Mesenchymal stem cell (in vitro differentiated cells and primary cell): ENCODE measurements around the gene TMSB15C.

Source experiments
- DNase-seq: peaks from one replicate; pipeline ENCODE4 v3.0.0-alpha.2; 2013
- H2AFZ ChIP-seq: one replicate; pipeline ENCODE4 v1.6.1; 2013; ENCODE audit warnings: low read depth, mild to moderate bottlenecking, control low read depth, inconsistent platforms, low read length, moderate library complexity
- H2AK5ac ChIP-seq: 2 replicates; pipeline ENCODE4 v1.6.1; 2013; ENCODE audit warnings: low read length, moderate library complexity, mild to moderate bottlenecking, inconsistent platforms; ENCODE audit not compliant: severe bottlenecking
- H2BK120ac ChIP-seq: one replicate; pipeline ENCODE4 v1.6.1; 2013; ENCODE audit warnings: low read depth, mild to moderate bottlenecking, inconsistent platforms, low read length, moderate library complexity
- H2BK12ac ChIP-seq, 2 experiments: one replicate each; pipeline ENCODE4 v1.6.1; 2013; ENCODE audit warnings: inconsistent platforms in 2 of 2, low read length in 2 of 2, mild to moderate bottlenecking in 2 of 2, moderate library complexity in 2 of 2, control low read depth in 1 of 2
- H2BK15ac ChIP-seq: one replicate; pipeline ENCODE4 v1.6.1; 2013; ENCODE audit warnings: mild to moderate bottlenecking, low read depth, inconsistent platforms; ENCODE audit not compliant: poor library complexity, severe bottlenecking
- H2BK5ac ChIP-seq: 2 replicates; pipeline ENCODE4 v1.6.1; 2013; ENCODE audit warnings: low read depth, mild to moderate bottlenecking, low read length, control low read depth, inconsistent platforms; ENCODE audit not compliant: poor library complexity, severe bottlenecking
- H3K14ac ChIP-seq, 2 experiments: one replicate each; pipeline ENCODE4 v1.6.1; 2013; ENCODE audit warnings: inconsistent platforms in 2 of 2, low read length in 2 of 2, control low read depth in 1 of 2, mild to moderate bottlenecking in 1 of 2, moderate library complexity in 1 of 2
- H3K18ac ChIP-seq, 2 experiments: one replicate each; pipeline ENCODE4 v1.6.1; 2013; ENCODE audit warnings: inconsistent platforms in 2 of 2, low read length in 2 of 2, control low read depth in 1 of 2, low read depth in 1 of 2, mild to moderate bottlenecking in 1 of 2
- H3K23ac ChIP-seq, 2 experiments: one replicate each; pipeline ENCODE4 v1.6.1; 2013; ENCODE audit warnings: inconsistent platforms in 2 of 2, low read length in 2 of 2, mild to moderate bottlenecking in 2 of 2, moderate library complexity in 2 of 2, control low read depth in 1 of 2
- H3K27ac ChIP-seq: 2 replicates; pipeline ENCODE4 v1.5.1; 2013; ENCODE audit warnings: mild to moderate bottlenecking, moderate library complexity, low read length, control low read depth, inconsistent platforms; ENCODE audit not compliant: poor library complexity, severe bottlenecking
- H3K27me3 ChIP-seq, 2 experiments: 2 replicates each; pipeline versions ENCODE4 v1.6.1 to v1.7.0; 2013; ENCODE audit warnings: low read length in 2 of 2, mild to moderate bottlenecking in 2 of 2, moderate library complexity in 2 of 2, control low read depth in 1 of 2, inconsistent platforms in 1 of 2; ENCODE audit not compliant: control insufficient read depth in 1 of 2, insufficient read depth in 1 of 2
- H3K36me3 ChIP-seq, 2 experiments: 2 replicates each; pipeline versions ENCODE4 v1.6.1 to v1.7.0; 2013; ENCODE audit warnings: low read length in 2 of 2, control low read depth in 1 of 2, inconsistent platforms in 1 of 2, low read depth in 1 of 2, mild to moderate bottlenecking in 1 of 2; ENCODE audit not compliant: insufficient read depth in 2 of 2, control insufficient read depth in 1 of 2
- H3K4ac ChIP-seq, 2 experiments: one replicate each; pipeline ENCODE4 v1.6.1; 2013; ENCODE audit warnings: inconsistent platforms in 2 of 2, low read length in 2 of 2, mild to moderate bottlenecking in 2 of 2, moderate library complexity in 2 of 2, control low read depth in 1 of 2, low read depth in 1 of 2
- H3K4me1 ChIP-seq: 2 replicates; pipeline ENCODE4 v1.6.1; 2013; ENCODE audit warnings: low read depth, low read length, control low read depth; ENCODE audit not compliant: control insufficient read depth, insufficient read depth
- H3K4me2 ChIP-seq: 2 replicates; pipeline ENCODE4 v1.6.1; 2013; ENCODE audit warnings: low read length, mild to moderate bottlenecking, inconsistent platforms; ENCODE audit not compliant: poor library complexity, severe bottlenecking
- H3K4me3 ChIP-seq, 2 experiments: 2 replicates each; pipeline versions ENCODE4 v1.5.1 to v1.7.0; 2013; ENCODE audit warnings: low read length in 2 of 2, mild to moderate bottlenecking in 2 of 2, control low read depth in 1 of 2, low read depth in 1 of 2; ENCODE audit not compliant: insufficient read depth in 1 of 2
- H3K79me1 ChIP-seq: replicated peaks from 2 replicates; pipeline ENCODE4 v1.6.1; 2013; ENCODE audit warnings: mild to moderate bottlenecking, control low read depth, low read length, inconsistent platforms; ENCODE audit not compliant: poor library complexity, severe bottlenecking
- H3K9ac ChIP-seq: 2 replicates; pipeline ENCODE4 v1.7.0; 2013; ENCODE audit warnings: mild to moderate bottlenecking, low read length, moderate library complexity
- H3K9me3 ChIP-seq: 2 replicates; pipeline ENCODE4 v1.7.0; 2013; ENCODE audit warnings: mild to moderate bottlenecking, low read length; ENCODE audit not compliant: control insufficient read depth
- H4K8ac ChIP-seq: one replicate; pipeline ENCODE4 v1.6.1; 2013; ENCODE audit warnings: inconsistent platforms, mild to moderate bottlenecking, low read length, moderate library complexity
- H4K91ac ChIP-seq: one replicate; pipeline ENCODE4 v1.6.1; 2013; ENCODE audit warnings: mild to moderate bottlenecking, low read length, inconsistent platforms
- WGBS: methylation state at CpG from one replicate; pipeline ENCODE4 v1.1.7; 2013; ENCODE audit warnings: mixed read lengths; 5-methylcytosine and 5-hydroxymethylcytosine counted together

Gene TMSB15C

GRCh38 chrX:104085919-104086318 lies 9.9 kb upstream of the TMSB15C start:
- Histone ChIP-seq H3K27ac (no peak overlapping the region), H2AFZ (no peak overlapping the region), H3K4me1 (no peaks in the 10 kb centered on the region), H3K4me2 (no peak overlapping the region), H3K9me3 (peaks cover 3% of the 10 kb centered on the region), H3K18ac (no peak overlapping the region), H3K9ac (no peak overlapping the region), H3K79me1 (no peaks in the 10 kb centered on the region), H4K91ac (no peak overlapping the region), H2BK15ac (no peak overlapping the region), H3K23ac (no peak overlapping the region), H3K4me3 (no peak overlapping the region), H3K14ac (no peak overlapping the region), H2BK120ac (no peak overlapping the region), H3K4ac (no peak overlapping the region), H3K36me3 (no peaks in the 10 kb centered on the region), H2BK5ac (no peak overlapping the region), H4K8ac (no peak overlapping the region), H3K27me3 (peaks cover 0 to 53% of the 10 kb centered on the region in 2 experiments), H2AK5ac (no peak overlapping the region), H2BK12ac (no peak overlapping the region)
- 78% methylated on average over 7 of the region's 7 CpGs for WGBS
- DNase-seq: no peak

GRCh38 chrX:104085477-104085876 lies 9.4 kb upstream of the TMSB15C start:
- H3K27ac ChIP-seq: no peak overlapping the region
- no peak overlapping the region for H3K23ac ChIP-seq
- no peaks in the 10 kb centered on the region for H3K79me1 ChIP-seq
- H3K4me1 ChIP-seq: no peaks in the 10 kb centered on the region
- H2BK5ac ChIP-seq: no peak overlapping the region
- H2AK5ac ChIP-seq: no peak overlapping the region
- no peak overlapping the region for H2BK120ac ChIP-seq
- H4K8ac ChIP-seq: no peak overlapping the region
- H2BK12ac ChIP-seq: no peak overlapping the region
- peaks cover 3% of the 10 kb centered on the region for H3K9me3 ChIP-seq
- no peaks in the 10 kb centered on the region for H3K36me3 ChIP-seq
- no peak overlapping the region for H4K91ac ChIP-seq
- no peak overlapping the region for H3K14ac ChIP-seq
- no peak overlapping the region for H3K18ac ChIP-seq
- H2AFZ ChIP-seq: no peak overlapping the region
- 81% methylated on average over 7 of the region's 7 CpGs for WGBS
- H3K9ac ChIP-seq: no peak overlapping the region
- DNase-seq: no peak
- H3K27me3 ChIP-seq: peaks cover 0 to 49% of the 10 kb centered on the region in 2 experiments
- H3K4ac ChIP-seq: no peak overlapping the region
- H3K4me2 ChIP-seq: no peak overlapping the region
- H3K4me3 ChIP-seq: no peak overlapping the region
- no peak overlapping the region for H2BK15ac ChIP-seq

- H3K36me3 ChIP-seq: no peaks in the 10 kb centered on the region
- WGBS: 68% methylated on average over 5 of the region's 5 CpGs
- no peak overlapping the region for H4K8ac ChIP-seq
Measured at GRCh38 chrX:104084534-104085277, 8.7 kb upstream of the TMSB15C start.

GRCh38 chrX:104084063-104084462 lies 8.0 kb upstream of the TMSB15C start:
- 73% methylated on average over 4 of the region's 4 CpGs for WGBS
- Histone ChIP-seq H3K9me3 (peaks cover under 1% of the 10 kb centered on the region), H3K27me3 (peaks cover 0 to 35% of the 10 kb centered on the region in 2 experiments), H3K14ac (no peak overlapping the region), H3K27ac (no peak overlapping the region), H3K4me3 (no peak overlapping the region), H2BK12ac (no peak overlapping the region), H2BK15ac (no peak overlapping the region), H2AK5ac (no peak overlapping the region), H3K36me3 (no peaks in the 10 kb centered on the region), H2AFZ (no peak overlapping the region), H2BK120ac (no peak overlapping the region), H3K9ac (no peak overlapping the region), H3K4me1 (no peaks in the 10 kb centered on the region), H4K91ac (no peak overlapping the region), H3K18ac (no peak overlapping the region), H3K4ac (no peak overlapping the region), H3K4me2 (no peak overlapping the region), H2BK5ac (no peak overlapping the region), H3K23ac (no peak overlapping the region), H3K79me1 (no peaks in the 10 kb centered on the region), H4K8ac (no peak overlapping the region)
- DNase-seq: no peak

More at GRCh38 chrX:104084534-104085277, 8.7 kb upstream of the TMSB15C start:
- Histone ChIP-seq H2AFZ (no peak overlapping the region), H2BK12ac (no peak overlapping the region), H3K79me1 (no peaks in the 10 kb centered on the region), H3K9me3 (peaks cover 3% of the 10 kb centered on the region), H2BK5ac (no peak overlapping the region), H3K14ac (no peak overlapping the region), H3K27ac (no peak overlapping the region), H2AK5ac (no peak overlapping the region), H4K91ac (no peak overlapping the region), H3K27me3 (peaks cover 0 to 41% of the 10 kb centered on the region in 2 experiments), H2BK120ac (no peak overlapping the region), H3K18ac (no peak overlapping the region), H3K4me1 (no peaks in the 10 kb centered on the region), H3K4me3 (no peak overlapping the region), H3K23ac (no peak overlapping the region), H3K9ac (no peak overlapping the region), H3K4ac (no peak overlapping the region), H2BK15ac (no peak overlapping the region), H3K4me2 (no peak overlapping the region)
- DNase-seq: no peak
